Cardiac septum (tissue), 1 donor: Measurements from ENCODE around the gene SMIM33. TPM values are rescaled to one million over a fixed set of nuclear protein-coding genes. Genes with fewer than 3 reads are reported as not detected.
"Not testable (repeated sequence)": the region's sequence is repeated elsewhere in the genome, so short reads cannot be mapped to it uniquely, and the experiment has no call there.

Experiments used
- DNase-seq: peaks from one replicate; pipeline ENCODE4 v3.0.0-alpha.2; 2020; ENCODE audit warnings: low spot score
- intact Hi-C: fragments of 100-400 bp; cut with DNase I; formaldehyde crosslinking; loops from one replicate; pipeline ENCODE4 v1.14.0; 2022
- total RNA-seq: library from RNA; stranded (reverse); fragmentation: NEBNext Ultra II Directional; extraction: Animal tissue kit (Norgen Biotek cat#: 25700); gene quantifications from one replicate; pipeline ENCODE4 v1.2.1, GENCODE V29; 2021
- donor health status: DM: no; HTN: no; CAD: no.

SMIM33 gene
- total RNA-seq, 1 donor from 2014 or later: not detected

DNA sequence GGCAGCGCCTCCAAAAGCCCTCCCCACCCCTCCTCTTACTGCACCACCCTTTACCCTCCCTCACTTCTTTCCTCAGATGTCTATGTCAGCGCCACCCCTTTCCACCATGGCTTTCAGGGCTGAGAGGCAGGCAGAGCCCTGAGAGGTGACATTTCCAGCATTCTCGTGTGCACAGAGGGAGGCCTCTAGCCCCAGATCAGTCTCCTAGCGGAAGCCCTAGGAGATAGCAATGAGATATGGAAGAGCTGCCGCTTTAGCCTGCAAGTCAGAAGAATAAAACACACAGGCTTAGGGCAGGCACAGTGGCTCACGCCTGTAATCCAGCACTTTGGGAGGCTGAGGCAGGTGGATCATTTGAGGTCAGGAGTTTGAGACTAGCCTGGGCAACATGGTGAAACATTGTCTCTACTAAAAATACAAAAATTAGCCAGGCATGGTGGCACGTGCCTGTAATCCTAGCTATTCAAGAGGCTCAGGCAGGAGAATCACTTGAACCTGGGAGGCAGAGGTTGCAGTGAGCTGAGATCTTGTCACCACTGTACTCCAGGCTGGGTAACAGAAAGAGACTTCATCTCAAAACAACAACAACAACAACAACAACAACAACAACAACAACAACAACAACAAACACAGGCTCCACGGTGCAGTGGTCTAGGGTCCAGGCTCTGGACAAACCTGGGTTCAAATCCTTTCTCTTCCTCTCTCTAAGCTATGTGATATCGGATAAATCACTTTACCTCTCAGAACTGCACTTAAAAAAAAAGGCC, 8.0 kb downstream of the SMIM33 start:
- DNase-seq, intact Hi-C loops: not testable (repeated sequence)

DNA sequence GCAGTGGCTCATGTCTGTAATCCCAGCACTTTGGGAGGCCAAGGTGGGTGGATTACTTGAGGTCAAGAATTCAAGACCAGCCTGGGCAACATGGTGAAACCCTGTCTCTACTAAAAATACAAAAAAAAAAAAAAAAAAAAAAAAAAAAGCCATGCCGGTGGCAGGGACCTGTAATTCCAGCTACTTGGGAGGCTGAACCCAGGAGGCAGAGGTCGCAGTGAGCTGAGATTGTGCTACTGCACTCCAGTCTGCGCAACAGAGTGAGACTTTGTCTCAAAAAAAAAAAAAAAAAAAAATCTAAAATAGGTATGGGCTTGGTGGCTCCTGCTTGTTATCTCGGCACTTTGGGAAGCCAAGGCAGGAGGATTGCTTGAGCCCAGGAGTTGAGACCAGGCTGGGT, 8.9 kb downstream of the SMIM33 start:
- DNase-seq: not testable (repeated sequence)
- intact Hi-C loops: loop anchor here (5.0 kb wide), 1 partner anchor 37 kb away; no protein-coding TSS in a partner anchor

DNA sequence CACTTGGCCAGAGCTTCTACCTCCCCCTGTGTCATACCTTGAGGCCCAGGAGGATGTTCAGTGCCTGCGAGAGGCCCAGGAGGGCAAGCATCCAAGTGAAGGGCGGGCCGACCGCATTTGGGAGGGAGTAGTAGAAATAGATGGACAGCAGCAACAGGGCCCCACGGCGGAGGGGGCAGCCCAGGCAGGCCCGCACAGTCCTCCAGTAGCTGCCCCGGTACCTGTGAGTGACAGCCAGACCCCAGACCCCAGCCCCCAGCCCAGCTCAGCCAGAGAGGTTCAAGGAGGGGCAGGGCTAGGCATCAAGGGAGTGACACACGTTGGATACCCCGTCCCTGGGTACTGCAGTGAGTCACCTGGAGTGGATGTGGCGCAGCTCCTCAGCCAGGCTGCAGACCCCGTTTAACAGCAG, 10.3 kb downstream of the SMIM33 start:
- peak; percentile 87 for DNase-seq
- intact Hi-C loops: loop anchor here (5.0 kb wide), 1 partner anchor 39 kb away; no protein-coding TSS in a partner anchor

DNA sequence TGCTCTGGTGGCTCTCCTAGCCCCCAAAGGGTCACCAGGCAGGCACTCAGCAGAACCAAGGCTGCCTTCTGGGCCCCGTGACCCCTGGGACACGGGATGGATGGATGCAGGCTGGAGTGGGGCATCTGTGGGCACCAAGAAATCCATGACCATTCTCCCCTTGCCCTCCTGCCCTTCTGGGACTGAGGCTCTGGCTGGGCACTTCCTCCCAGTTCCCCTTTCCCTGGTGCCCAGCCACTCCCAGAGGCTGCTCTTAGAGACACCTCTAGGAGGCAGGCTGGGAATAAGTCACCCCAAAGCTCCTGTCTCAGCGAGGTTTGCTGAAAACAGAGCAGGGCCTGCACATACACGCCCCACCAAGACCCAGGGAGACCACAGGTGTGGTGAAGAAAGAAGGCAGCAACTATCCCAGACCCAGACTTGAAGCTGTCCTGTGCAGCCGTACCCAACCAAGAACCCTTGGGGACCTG, 10.8 kb downstream of the SMIM33 start:
- DNase-seq: no peak
- intact Hi-C loops: loop anchor here (2.0 to 5.0 kb wide), 2 partner anchors 37 to 39 kb away; no protein-coding TSS in a partner anchor

DNA sequence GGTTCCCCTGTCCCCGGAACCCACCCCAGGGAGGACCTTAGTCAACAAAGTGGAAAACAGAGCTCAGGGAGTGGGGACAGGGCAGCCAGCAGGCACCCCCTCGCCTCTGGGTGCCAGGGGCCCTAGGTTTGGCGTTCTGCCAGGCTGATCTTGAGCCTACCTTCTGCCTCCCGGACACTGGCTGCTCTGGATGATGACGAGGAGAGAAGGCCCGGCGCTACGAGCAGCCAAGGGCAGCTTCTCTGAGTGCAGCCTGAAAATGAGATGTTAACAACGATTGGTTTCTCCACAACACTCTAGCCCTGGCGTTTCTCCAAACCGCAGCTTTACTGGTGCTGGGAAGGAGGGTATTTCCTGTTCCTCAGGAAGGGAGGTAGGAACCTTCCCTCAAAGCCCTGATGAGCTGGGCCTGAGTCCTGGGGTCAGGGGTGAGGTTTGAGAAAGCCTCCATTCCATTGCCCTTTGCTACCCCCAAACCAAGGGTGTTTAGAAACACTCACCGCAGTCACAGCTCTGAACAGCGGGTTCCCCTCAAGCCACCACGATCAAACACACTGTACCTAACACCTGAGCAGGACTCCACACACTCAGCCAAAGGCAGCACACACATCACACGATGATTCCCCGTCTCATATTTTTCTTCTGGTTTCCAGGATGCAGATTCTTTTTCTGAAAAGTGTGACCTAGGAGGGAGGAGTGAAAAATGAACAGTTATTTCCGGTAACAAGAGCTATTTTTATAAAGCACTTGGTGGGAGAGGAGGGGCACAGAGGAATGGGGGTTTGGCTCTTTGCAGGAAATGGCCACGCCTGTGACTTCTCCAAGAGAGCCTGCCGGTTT, 11.5 kb downstream of the SMIM33 start, which contains the start of gene STING1:
TSS of gene STING1 (minus strand) at position 709 of the 840 bp plus-strand sequence. CDS start 1,054 bp downstream, outside the sequence.
- peak; percentile 88 for DNase-seq
- intact Hi-C loops: loop anchor here (2.0 to 5.0 kb wide), 2 partner anchors 37 to 40 kb away; no protein-coding TSS in a partner anchor

DNA sequence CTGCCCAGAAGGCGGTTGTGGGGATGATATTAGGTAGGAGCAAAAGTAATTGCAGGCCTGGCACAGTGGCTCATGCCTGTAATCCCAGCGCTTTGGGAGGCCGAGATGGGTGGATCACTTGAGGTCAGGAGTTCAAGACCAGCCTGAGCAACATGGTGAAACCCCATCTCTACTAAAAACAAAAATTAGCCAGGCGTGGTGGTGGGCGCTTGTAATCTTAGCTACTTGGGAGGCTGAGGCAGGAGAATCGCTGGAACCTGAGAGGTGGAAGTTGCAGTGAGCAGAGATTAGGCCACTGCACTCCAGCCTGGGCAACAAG, 12.0 kb downstream of the SMIM33 start:
- intact Hi-C loops: loop anchor here (2.0 to 5.0 kb wide), 2 partner anchors 36 to 41 kb away; no protein-coding TSS in a partner anchor
- not testable (repeated sequence) for DNase-seq

DNA sequence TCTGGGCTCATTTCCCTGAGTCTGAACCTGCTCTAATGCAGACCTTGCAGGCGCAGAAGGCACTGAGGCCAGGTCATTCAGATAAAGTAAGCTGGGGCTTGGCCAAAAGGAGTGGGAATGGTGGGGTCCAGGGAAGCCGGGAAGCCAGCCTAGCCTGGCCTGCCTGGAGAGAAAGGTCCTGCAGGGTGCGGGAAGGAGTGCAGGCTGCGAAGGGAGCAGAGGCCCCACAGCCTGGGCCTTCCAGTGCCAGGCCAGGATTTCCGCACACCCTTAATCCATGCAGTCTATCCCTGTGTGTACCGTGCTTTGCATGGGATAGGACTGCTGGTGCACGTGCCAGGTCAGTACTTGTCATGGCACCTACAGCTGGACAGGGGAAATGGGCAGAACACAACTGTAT, 15.4 kb downstream of the SMIM33 start:
- DNase-seq: no peak
- intact Hi-C loops: no loop called here

DNA sequence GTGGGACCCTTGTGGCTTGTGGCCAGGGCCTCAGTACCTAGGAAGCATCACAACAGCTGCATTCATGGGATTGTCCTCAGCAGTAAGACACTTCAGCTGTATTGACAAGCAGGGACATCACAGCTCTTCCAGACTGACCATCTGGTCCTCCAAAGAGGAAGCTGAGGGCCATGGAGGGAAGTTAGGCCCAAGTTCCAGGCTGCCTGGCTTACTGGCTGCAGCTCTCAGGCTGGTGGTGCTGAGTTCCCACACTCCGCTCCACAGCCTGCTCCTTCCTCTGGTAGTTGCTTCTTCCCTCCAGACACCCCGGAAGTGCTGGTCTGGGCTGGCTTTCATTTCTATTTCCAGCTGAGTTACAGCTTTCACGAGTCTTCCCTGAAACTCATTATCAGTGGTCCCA, 17.5 kb downstream of the SMIM33 start:
- intact Hi-C loops: no loop called here
- no peak for DNase-seq

DNA sequence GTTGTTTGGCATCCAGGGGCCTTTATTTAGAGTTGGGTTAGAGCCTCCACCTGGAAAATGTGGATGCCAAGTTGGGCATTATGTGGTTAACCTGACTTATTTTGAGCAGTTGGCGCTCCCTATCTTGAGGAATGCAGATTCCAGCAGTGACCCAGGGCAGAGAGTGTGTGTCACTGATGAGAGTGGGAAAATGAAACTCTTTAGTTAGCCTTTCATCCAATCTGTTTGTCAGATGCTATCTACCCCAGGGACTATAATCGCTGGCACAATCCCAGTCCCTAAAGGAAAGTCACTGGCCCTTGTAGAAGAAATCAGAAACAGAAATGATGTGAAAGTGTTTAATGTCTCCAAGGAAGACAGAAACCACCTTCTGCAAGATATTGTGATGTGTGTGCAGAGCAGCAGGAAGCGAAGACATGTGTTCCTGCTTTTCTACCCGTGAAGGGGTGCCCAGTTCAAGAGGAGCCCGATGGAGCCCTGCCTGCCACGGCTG, 21.9 kb downstream of the SMIM33 start:
- intact Hi-C loops: no loop called here
- DNase-seq: no peak

DNA sequence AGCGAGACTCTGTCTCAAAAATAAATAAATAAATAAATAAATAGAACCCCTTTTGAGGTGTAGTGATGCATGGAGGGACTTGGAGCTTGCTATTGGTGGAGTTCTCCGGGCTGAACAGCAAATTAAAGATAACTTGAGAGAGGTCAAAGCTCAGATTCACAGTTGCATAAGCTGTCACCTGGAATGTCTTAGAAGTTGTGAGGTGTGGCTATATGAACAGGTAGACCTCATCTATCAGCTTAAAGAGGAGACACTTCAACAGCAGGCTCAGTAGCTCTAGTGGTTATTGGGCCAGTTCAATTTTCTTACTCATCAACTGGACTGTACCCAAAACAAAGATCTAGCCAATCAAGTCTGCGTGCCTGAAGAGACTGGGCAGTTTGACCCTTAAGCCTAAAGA, 23.5 kb downstream of the SMIM33 start:
- no peak for DNase-seq
- intact Hi-C loops: no loop called here

DNA sequence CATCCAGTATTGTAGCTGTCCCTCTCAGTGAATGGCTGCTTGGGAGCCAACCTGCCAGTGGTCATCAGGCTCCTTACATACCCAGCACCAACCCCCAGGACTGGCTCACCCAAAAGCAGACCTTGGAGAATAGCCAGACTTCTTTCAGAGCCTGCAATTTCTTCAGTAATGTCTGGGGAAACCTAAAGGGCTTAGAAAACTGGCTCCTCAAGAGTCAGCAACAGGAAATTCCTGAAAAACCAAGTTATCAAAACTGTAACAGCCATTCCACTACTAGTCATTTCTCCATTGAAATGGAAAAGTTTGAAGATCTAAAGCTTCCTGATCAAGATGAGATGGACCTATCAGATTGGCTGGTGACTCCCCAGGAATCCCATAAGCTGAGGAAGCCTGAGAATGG, 24.0 kb downstream of the SMIM33 start:
- no peak for DNase-seq
- intact Hi-C loops: no loop called here

DNA sequence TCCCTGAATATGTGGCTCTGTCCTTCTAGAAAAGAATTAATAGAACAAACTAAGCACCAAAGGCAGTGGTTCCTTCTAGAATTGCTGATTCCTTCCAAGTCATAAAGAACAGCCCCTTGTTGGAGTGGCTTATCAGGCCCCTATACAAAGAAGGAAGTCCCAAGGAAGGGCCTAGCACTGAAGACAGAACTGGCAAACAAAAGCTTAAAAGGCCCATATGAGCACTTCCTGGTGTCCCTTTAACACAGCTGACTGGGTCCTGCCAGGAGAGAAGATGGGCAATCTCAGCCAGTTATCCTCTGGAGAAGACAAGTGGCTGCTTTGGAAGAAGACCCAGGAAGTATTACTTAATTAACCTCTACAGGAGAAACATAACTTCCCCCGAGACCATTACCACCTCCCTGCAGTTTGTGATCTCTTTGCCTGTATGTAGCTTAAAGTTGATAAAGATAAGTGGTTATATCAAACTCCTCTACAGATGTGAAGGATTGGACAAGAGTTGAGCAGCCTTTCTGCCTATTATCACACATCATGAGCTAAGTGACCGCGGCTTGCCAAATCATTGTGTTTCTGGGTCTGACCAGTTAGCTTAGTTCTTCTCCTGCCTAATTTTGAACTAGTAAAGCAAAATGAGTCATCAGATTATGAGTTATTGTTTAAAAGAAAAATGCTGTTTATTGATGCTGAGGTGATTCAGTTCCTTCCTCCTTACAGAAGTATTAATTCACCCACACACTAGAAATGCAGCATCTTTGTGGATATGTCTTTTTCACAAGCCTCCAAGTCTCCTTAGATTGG, 25.0 kb downstream of the SMIM33 start:
- intact Hi-C loops: no loop called here
- no peak for DNase-seq

DNA sequence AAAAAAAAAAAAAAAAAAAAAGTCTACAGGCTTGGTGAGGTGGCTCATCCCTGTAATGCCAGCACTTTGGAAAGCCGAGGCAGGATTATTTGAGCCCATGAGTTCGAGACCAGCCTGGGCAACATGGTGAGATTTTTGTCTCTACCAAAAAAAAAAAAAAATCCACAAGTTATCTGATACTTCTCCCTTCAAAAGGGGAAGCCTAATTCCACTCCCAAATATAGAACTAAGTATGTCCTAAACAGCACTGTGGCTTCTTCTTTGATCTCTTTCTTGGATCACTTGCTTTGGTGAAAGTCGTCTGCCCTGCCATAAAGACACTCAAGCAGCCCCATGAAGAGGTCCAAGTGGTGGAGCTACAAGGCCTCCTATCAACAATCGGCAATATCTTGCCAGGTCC, 30.6 kb downstream of the SMIM33 start:
- DNase-seq: no peak
- intact Hi-C loops: no loop called here

DNA sequence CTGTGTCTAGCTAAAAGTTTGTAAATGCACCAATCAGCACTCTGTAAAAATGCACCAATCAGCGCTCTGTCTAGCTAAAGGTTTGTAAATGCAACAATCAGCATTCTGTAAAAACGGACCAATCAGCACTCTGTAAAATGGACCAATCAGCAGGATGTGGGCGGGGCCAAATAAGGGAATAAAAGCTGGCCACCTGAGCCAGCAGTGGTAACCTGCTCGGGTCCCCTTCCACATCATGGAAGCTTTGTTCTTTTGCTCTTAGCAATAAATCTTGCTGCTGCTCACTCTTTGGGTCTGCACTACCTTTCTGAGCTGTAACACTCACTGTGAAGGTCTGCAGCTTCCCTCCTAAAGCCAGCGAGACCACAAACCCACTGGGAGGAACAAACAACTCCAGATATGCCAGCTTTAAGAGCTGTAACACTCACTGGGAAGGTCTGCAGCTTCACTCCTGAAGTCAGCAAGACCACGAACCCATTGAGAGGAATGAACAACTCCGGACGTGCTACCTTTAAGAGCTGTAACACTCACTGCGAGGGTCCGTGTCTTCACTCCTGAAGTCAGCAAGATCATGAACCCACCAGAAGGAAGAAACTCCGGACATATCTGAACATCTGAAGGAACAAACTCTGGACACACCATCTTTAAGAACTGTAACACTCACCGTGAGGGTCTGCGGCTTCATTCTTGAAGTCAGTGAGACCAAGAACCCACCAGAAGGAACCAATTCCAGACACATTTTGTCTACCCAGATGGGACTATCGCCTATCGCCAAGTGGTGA, 32.4 kb downstream of the SMIM33 start:
- DNase-seq, intact Hi-C loops: not testable (repeated sequence)

DNA sequence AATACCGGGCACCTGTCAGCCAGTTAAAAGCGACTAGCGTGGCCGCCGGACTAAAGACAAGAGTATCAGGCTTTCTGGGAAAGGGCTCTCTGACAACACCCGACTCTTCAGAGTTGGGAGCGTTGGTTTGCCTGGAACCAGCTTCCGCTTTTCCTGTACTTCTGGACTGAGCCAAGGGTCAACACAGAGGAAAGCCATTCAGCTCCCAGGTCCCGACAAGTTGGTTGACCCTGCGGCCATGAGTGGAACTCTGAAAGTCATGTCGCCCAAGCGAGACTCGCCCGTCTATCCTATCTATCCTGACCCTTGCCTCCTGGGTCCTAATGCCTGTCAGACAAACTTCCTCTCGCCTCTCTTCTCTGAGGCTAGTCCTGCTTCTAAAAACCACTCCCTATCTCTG, 33.1 kb downstream of the SMIM33 start:
- intact Hi-C loops, DNase-seq: not testable (repeated sequence)

DNA sequence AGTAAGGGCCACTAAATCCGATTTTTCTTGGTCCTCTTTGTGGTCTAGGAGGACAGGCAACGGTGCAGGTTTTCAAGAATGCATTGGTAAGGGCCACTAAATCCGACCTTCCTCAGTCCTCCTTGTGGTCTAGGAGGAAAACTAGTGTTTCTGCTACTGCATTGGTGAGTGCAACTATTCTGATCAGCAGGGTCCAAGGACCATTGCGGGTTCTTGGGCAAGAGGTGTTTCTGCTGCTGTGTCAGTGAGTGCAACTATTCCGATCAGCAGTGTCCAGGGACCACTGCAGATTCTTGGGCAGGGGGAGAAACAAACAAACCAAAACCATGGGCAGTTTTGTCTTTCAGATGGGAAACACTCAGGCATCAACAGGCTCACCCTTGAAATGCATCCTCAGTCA, 33.9 kb downstream of the SMIM33 start:
- intact Hi-C loops: not testable (repeated sequence)

DNA sequence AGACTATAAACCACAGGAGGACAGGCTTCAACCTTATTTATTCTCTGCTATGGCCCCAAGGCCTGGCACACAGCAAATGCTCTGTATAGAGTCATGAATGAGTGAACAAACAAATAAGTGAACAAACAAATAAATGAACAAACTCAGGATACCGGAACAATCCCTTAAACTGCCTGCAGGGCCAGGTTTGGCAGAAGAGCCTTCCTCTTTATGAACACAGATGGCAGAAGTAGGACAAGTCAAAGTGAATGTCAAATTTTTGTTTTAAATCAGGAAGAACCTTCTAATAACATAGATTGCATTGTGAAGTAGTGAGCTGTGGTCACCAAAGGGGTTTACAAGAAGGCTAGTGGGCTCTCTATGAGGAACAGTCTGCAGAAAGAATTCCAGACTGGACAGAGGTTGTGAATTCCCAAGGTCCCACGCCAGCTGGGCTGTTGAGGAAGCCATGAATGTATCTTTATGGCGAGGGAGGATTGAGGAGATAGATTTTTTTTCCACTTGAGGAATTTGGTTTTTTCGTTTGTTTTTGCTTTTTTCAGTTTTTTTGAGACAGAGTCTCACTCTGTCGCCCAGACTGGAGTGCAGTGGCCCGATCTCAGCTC, 42.1 kb downstream of the SMIM33 start:
- DNase-seq: no peak
- intact Hi-C loops: loop anchor here (1.0 kb wide), 1 partner anchor 89 kb away; no protein-coding TSS in a partner anchor

More for the DNA sequence above, 33.9 kb downstream of the SMIM33 start:
- DNase-seq: not testable (repeated sequence)

DNA sequence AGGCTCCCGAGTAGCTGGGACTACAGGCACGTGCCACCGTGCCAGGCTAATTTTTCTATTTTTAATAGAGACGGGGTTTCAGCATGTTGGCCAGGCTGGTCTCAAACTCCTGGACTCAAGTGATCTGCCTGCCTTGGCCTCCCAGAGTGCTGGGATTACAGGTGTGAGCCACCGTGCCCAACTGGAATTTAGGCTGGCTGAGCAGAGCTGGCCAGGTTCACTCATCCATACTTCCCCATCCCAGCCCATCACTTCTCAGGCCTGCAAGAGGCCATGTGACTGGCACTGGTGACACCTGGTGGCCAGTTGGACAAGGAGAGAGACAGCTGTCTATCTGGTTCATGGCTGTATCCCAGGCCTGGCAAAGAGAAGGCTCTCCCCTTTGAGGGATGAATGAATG, 42.6 kb downstream of the SMIM33 start:
- peak; percentile 91 for DNase-seq
- intact Hi-C loops: loop anchor here (1.0 kb wide), 1 partner anchor 89 kb away; no protein-coding TSS in a partner anchor
